CD14-positive monocyte (primary cell): ENCODE measurements around the gene RFX2. TPM values are rescaled to one million over a fixed set of nuclear protein-coding genes. Genes with fewer than 3 reads are reported as not detected.
A peak's percentile ranks its signal among the peaks of the same experiment; 100 is the strongest.

ENCODE experiments used
- DNase-seq, 3 donors: peaks; one replicate each; pipeline ENCODE4 v3.0.0-alpha.2; 2011 to 2022
- H2AFZ ChIP-seq: 2 replicates; pipeline ENCODE4 v1.6.0; 2012; ENCODE audit warnings: mild to moderate bottlenecking, low read depth, low read length, inconsistent platforms; ENCODE audit not compliant: insufficient read depth, poor library complexity, severe bottlenecking
- H3K27ac ChIP-seq, 2 donors: 1 replicate in 1 of 2; 2 replicates in 1 of 2; pipeline ENCODE4 v1.5.1; 2012 to 2013; ENCODE audit warnings: low read length in 2 of 2, control low read depth in 1 of 2, inconsistent platforms in 1 of 2, low read depth in 1 of 2, mild to moderate bottlenecking in 1 of 2
- H3K27me3 ChIP-seq, 2 donors: one replicate each; pipeline versions ENCODE4 v1.6.0 to v1.6.1; 2011 to 2013; ENCODE audit warnings: low read length in 2 of 2; ENCODE audit not compliant: control insufficient read depth in 2 of 2, insufficient read depth in 2 of 2
- H3K36me3 ChIP-seq, 2 donors: replicated peaks in 1 of 2; 1 replicate in 1 of 2; 2 replicates in 1 of 2; pipeline versions ENCODE4 v1.5.1 to v1.6.1; 2012 to 2013; ENCODE audit warnings: low read length in 2 of 2, control low read depth in 1 of 2, inconsistent platforms in 1 of 2, mild to moderate bottlenecking in 1 of 2; ENCODE audit not compliant: insufficient read depth in 2 of 2, control insufficient read depth in 1 of 2
- H3K4me1 ChIP-seq, 2 donors: 1 replicate in 1 of 2; 2 replicates in 1 of 2; pipeline versions ENCODE4 v1.5.1 to v1.6.1; 2012 to 2013; ENCODE audit warnings: low read length in 2 of 2, control low read depth in 1 of 2, inconsistent platforms in 1 of 2, mild to moderate bottlenecking in 1 of 2, moderate library complexity in 1 of 2; ENCODE audit not compliant: insufficient read depth in 2 of 2, control insufficient read depth in 1 of 2
- H3K4me2 ChIP-seq: replicated peaks from 2 replicates; pipeline ENCODE3; 2012; ENCODE audit warnings: low read length, moderate library complexity, mild to moderate bottlenecking; ENCODE audit not compliant: poor library complexity, severe bottlenecking; ENCODE audit errors: extremely low read depth
- H3K4me3 ChIP-seq, 3 experiments: fragments of 200-600 bp in 1 of 3; sonication (generic) in 1 of 3; replicated peaks in 1 of 3; 1 replicate in 2 of 3; 2 replicates in 1 of 3; pipeline ENCODE4 v1.5.1; 2011 to 2013; ENCODE audit warnings: low read length in 3 of 3, mild to moderate bottlenecking in 3 of 3, control low read depth in 2 of 3, low read depth in 2 of 3, inconsistent platforms in 1 of 3, moderate library complexity in 1 of 3
- H3K79me2 ChIP-seq: 2 replicates; pipeline ENCODE4 v1.6.0; 2012; ENCODE audit warnings: mild to moderate bottlenecking, control low read depth, inconsistent platforms, low read length, moderate library complexity; ENCODE audit not compliant: insufficient read depth
- H3K9ac ChIP-seq: 2 replicates; pipeline ENCODE4 v1.6.0; 2017; ENCODE audit warnings: low read length, mild to moderate bottlenecking; ENCODE audit not compliant: insufficient read depth, poor library complexity, severe bottlenecking
- H3K9me3 ChIP-seq, 2 donors: replicated peaks in 1 of 2; 1 replicate in 1 of 2; 2 replicates in 1 of 2; pipeline versions ENCODE4 v1.5.1 to v1.6.1; 2012 to 2013; ENCODE audit warnings: low read length in 2 of 2, control low read depth in 1 of 2; ENCODE audit not compliant: control insufficient read depth in 1 of 2, insufficient read depth in 1 of 2
- H4K20me1 ChIP-seq: 2 replicates; pipeline ENCODE4 v1.6.0; 2012; ENCODE audit warnings: mild to moderate bottlenecking, low read length, control low read depth, moderate library complexity; ENCODE audit not compliant: insufficient read depth
- H3K27ac Mint-ChIP-seq, 7 donors: one replicate each; pipeline ENCODE4 v1.8.0; 2020; ENCODE audit warnings: mild to moderate bottlenecking in 7 of 7, mixed read lengths in 7 of 7, moderate library complexity in 6 of 7, inconsistent platforms in 2 of 7
- H3K27me3 Mint-ChIP-seq, 3 donors: one replicate each; pipeline ENCODE4 v1.8.0; 2021 to 2022; ENCODE audit warnings: low read depth in 3 of 3, mild to moderate bottlenecking in 3 of 3, mixed read lengths in 3 of 3, moderate library complexity in 3 of 3, inconsistent platforms in 1 of 3
- H3K36me3 Mint-ChIP-seq, 2 donors: one replicate each; pipeline ENCODE4 v1.8.0; 2020; ENCODE audit warnings: mixed read lengths in 2 of 2, inconsistent platforms in 1 of 2, mild to moderate bottlenecking in 1 of 2
- H3K4me1 Mint-ChIP-seq: one replicate; pipeline ENCODE4 v1.8.0; 2020; ENCODE audit warnings: mild to moderate bottlenecking, mixed read lengths
- H3K4me3 Mint-ChIP-seq, 2 donors: one replicate each; pipeline ENCODE4 v1.8.0; 2020; ENCODE audit warnings: mild to moderate bottlenecking in 2 of 2, mixed read lengths in 2 of 2, moderate library complexity in 1 of 2
- H3K9me3 Mint-ChIP-seq, 7 donors: one replicate each; pipeline ENCODE4 v1.8.0; 2020 to 2022; ENCODE audit warnings: mixed read lengths in 7 of 7, mild to moderate bottlenecking in 6 of 7, moderate library complexity in 6 of 7, inconsistent platforms in 2 of 7
- CTCF ChIP-seq: fragments of 200-600 bp; IDR thresholded peaks from one replicate; pipeline ENCODE4 v1.8.0; 2022; ENCODE audit warnings: antibody characterized with exemption, mild to moderate bottlenecking
- WGBS: methylation state at CpG from one replicate; pipeline ENCODE4 v1.1.5; 2013; ENCODE audit warnings: missing lambda C conversion rate; ENCODE audit not compliant: insufficient coverage; 5-methylcytosine and 5-hydroxymethylcytosine counted together
- intact Hi-C, 2 donors: fragments of 100-400 bp; cut with micrococcal nuclease; formaldehyde crosslinking; loops; one replicate each; pipeline versions ENCODE4 v1.15.0 to v1.15.1; 2023
- polyA plus RNA-seq, 3 donors: library from polyadenylated mRNA; depleted of rRNA in 1 of 3; unstranded in 2 of 3; stranded (reverse) in 1 of 3; fragments of 300-500 nt in 2 of 3; fragments of >200 nt in 1 of 3; fragmentation: Illumina TruSeq in 2 of 3; gene quantifications; 1 replicate in 2 of 3; 2 replicates in 1 of 3; pipeline ENCODE4 v1.2.3, GENCODE V29; 2012 to 2021

Gene RFX2
- polyA plus RNA-seq, 3 donors, result 5.7 to 12.9 (median 8.7) TPM

- Mint-ChIP-seq H3K27me3 (peaks cover 0 to 5% (median 2%) of the 10 kb centered on the region in 3 donors), H3K9me3 (peaks cover 0 to 6% (median 2%) of the 10 kb centered on the region in 7 donors), H3K36me3 (no peaks in the 10 kb centered on the region), H3K4me3 (no peak overlapping the region), H3K27ac (no peak overlapping the region), H3K4me1 (peaks cover 2% of the 10 kb centered on the region)
- no peak for DNase-seq
- TF ChIP-seq CTCF, result no peak
- Histone ChIP-seq H3K27me3 (no peaks in the 10 kb centered on the region), H3K4me1 (no peaks in the 10 kb centered on the region), H3K4me2 (no peak overlapping the region), H3K79me2 (no peaks in the 10 kb centered on the region), H4K20me1 (no peaks in the 10 kb centered on the region), H3K4me3 (no peak overlapping the region), H2AFZ (no peak overlapping the region), H3K9ac (no peak overlapping the region), H3K27ac (no peak overlapping the region), H3K9me3 (no peaks in the 10 kb centered on the region), H3K36me3 (no peaks in the 10 kb centered on the region)
- 100% methylated on average over 1 of the region's 6 CpGs for WGBS
- intact Hi-C loops, result loop anchor here in 1 of 2 donors (10.0 kb wide), 1 partner anchor 143 kb away; no protein-coding TSS in a partner anchor
Measured at GRCh38 chr19:6127716-6128335, 17.5 kb upstream of the RFX2 start.

- peaks cover 2% of the 10 kb centered on the region for H3K4me1 Mint-ChIP-seq
- no peak overlapping the region for H3K4me3 Mint-ChIP-seq
- intact Hi-C loops, result loop anchor here in 1 of 2 donors (10.0 kb wide), 1 partner anchor 142 kb away; no protein-coding TSS in a partner anchor
- peaks cover 0 to 6% (median 2%) of the 10 kb centered on the region in 7 donors for H3K9me3 Mint-ChIP-seq
- no peak overlapping the region for H2AFZ ChIP-seq
- H3K9me3 ChIP-seq, result no peaks in the 10 kb centered on the region
- no peaks in the 10 kb centered on the region for H3K79me2 ChIP-seq
- no peaks in the 10 kb centered on the region for H3K4me1 ChIP-seq
- H4K20me1 ChIP-seq, result no peaks in the 10 kb centered on the region
- no peak for TF ChIP-seq CTCF
- no peaks in the 10 kb centered on the region for H3K36me3 ChIP-seq
- no peak overlapping the region for H3K4me2 ChIP-seq
- no peaks in the 10 kb centered on the region for H3K27me3 ChIP-seq
- 30% methylated on average over 2 of the region's 3 CpGs for WGBS
- peak overlapping the region in 1 of 7 donors; percentile 2 for H3K27ac Mint-ChIP-seq
- H3K36me3 Mint-ChIP-seq, result no peaks in the 10 kb centered on the region
- H3K9ac ChIP-seq, result no peak overlapping the region
- no peak overlapping the region for H3K4me3 ChIP-seq
- H3K27me3 Mint-ChIP-seq, result peaks cover 0 to 8% (median 4%) of the 10 kb centered on the region in 3 donors
- no peak overlapping the region for H3K27ac ChIP-seq
- DNase-seq, result peak; percentile 36 to 78 (median 57)
Measured at GRCh38 chr19:6126335-6126974, 16.2 kb upstream of the RFX2 start.
